ENCODE data around the gene AP2A1. TPM values are rescaled to one million over a fixed set of nuclear protein-coding genes. Genes with fewer than 3 reads are reported as not detected.

The AP2A1 gene
- total and polyA plus RNA-seq, 2 donors (not counting 3 experiments of a cell fraction or from before 2014, with no cell fraction given): 108 to 113 TPM

- Histone ChIP-seq H3K4me2 (ENCODE audit: insufficient read depth, low read length) (no peak overlapping the region), H3K9ac (replicated peaks; ENCODE audit: extremely low read depth, insufficient read depth, low read length) (no peak overlapping the region), H3K9me1 (replicated peaks; ENCODE audit: control insufficient read depth, extremely low read depth, insufficient read depth, low read length) (no peaks in the 10 kb centered on the region), H3K9me3 (replicated peaks; ENCODE audit: control insufficient read depth, insufficient read depth, low read length) (no peaks in the 10 kb centered on the region), H3K27ac (ENCODE audit: insufficient read depth, low read depth, low read length) (no peak overlapping the region), H3K4me3 (replicated peaks in 1 of 3; ENCODE audit: insufficient read depth in 1 of 3, low read depth in 1 of 3, low read length in 3 of 3) (no peak overlapping the region), H3K27me3 (ENCODE audit: control insufficient read depth in 2 of 2, insufficient read depth in 2 of 2, low read length in 2 of 2) (no peaks in the 10 kb centered on the region), H3K4me1 (ENCODE audit: control insufficient read depth, extremely low read depth, insufficient read depth, low read length) (no peaks in the 10 kb centered on the region), H4K20me1 (replicated peaks; ENCODE audit: control insufficient read depth, extremely low read depth, insufficient read depth, low read length) (no peaks in the 10 kb centered on the region), H2AFZ (ENCODE audit: low read depth, low read length) (no peak overlapping the region), H3K79me2 (ENCODE audit: control insufficient read depth, insufficient read depth, low read length) (peaks cover 10% of the 10 kb centered on the region), H3K36me3 (ENCODE audit: control insufficient read depth in 2 of 2, extremely low read depth in 1 of 2, insufficient read depth in 2 of 2, low read length in 2 of 2) (peaks cover 0 to 24% of the 10 kb centered on the region in 2 experiments)
- dilution Hi-C loops (cut with MboI; ENCODE audit: extremely low pct_ligation_motif_present, low sequenced_read_pairs): no loop called here
- DNase-seq (ENCODE audit: low read depth, low spot score): no peak
- ChIA-PET POLR2A (no interaction called here), CTCF (no interaction called here)
- no peak for FAIRE-seq
- intact Hi-C loops (cut with micrococcal nuclease): no loop called here
- BruUV-seq (replicated peaks): no TSS peak
- TF ChIP-seq, protein P1, sequence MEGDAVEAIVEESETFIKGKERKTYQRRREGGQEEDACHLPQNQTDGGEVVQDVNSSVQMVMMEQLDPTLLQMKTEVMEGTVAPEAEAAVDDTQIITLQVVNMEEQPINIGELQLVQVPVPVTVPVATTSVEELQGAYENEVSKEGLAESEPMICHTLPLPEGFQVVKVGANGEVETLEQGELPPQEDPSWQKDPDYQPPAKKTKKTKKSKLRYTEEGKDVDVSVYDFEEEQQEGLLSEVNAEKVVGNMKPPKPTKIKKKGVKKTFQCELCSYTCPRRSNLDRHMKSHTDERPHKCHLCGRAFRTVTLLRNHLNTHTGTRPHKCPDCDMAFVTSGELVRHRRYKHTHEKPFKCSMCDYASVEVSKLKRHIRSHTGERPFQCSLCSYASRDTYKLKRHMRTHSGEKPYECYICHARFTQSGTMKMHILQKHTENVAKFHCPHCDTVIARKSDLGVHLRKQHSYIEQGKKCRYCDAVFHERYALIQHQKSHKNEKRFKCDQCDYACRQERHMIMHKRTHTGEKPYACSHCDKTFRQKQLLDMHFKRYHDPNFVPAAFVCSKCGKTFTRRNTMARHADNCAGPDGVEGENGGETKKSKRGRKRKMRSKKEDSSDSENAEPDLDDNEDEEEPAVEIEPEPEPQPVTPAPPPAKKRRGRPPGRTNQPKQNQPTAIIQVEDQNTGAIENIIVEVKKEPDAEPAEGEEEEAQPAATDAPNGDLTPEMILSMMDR (IDR thresholded peaks at IDR 0.05; ENCODE audit: extremely low read depth in 1 of 2, insufficient read depth in 1 of 2, low read depth in 1 of 2, low read length in 2 of 2): no peak
- TF ChIP-seq EZH2 (IDR thresholded peaks at IDR 0.05; ENCODE audit: borderline replicate concordance, low read depth, low read length, severe bottlenecking): no peak
- TF ChIP-seq MYC (IDR thresholded peaks at IDR 0.05; ENCODE audit: low read depth, low read length): no peak
- TF ChIP-seq JUN (IDR thresholded peaks at IDR 0.05; ENCODE audit: borderline replicate concordance, insufficient read depth, insufficient read length, low read depth): no peak
- no peak for TF ChIP-seq MAX (IDR thresholded peaks at IDR 0.05; ENCODE audit: insufficient read depth, insufficient read length)
- TF ChIP-seq POLR2AphosphoS5 (IDR thresholded peaks at IDR 0.05; ENCODE audit: insufficient read depth, low read depth, low read length): no peak
- no peak for TF ChIP-seq FOS (IDR thresholded peaks at IDR 0.05; ENCODE audit: borderline replicate concordance, insufficient read depth, low read length)
- TF ChIP-seq POLR2A (IDR thresholded peaks at IDR 0.05; ENCODE audit: low read depth, low read length): no peak
- no peak for TF ChIP-seq GATA2 (IDR thresholded peaks at IDR 0.05; ENCODE audit: insufficient read depth, insufficient read length, low read depth, low read length)
Measured at GRCh38 chr19:49824662-49825061, 57.9 kb downstream of the AP2A1 start.
